Breast epithelium (tissue), 4 donors: ENCODE results near the gene TERF2IP. TPM values are rescaled to one million over a fixed set of nuclear protein-coding genes. Genes with fewer than 3 reads are reported as not detected.

ENCODE experiments used
- DNase-seq, 2 donors: peaks; one replicate each; pipeline ENCODE4 v3.0.0-alpha.2; 2019; ENCODE audit warnings: low spot score in 2 of 2
- H3K27ac ChIP-seq, 2 donors: fragments of 200-600 bp; sonication (generic) in 1 of 2; one replicate each; pipeline ENCODE4 v1.5.1; 2016 to 2019; ENCODE audit warnings: mild to moderate bottlenecking in 1 of 2
- H3K27me3 ChIP-seq, 2 donors: fragments of 200-600 bp; sonication (generic) in 1 of 2; one replicate each; pipeline versions ENCODE4 v1.5.1 to v1.6.0; 2017 to 2019; ENCODE audit warnings: control low read depth in 1 of 2, mild to moderate bottlenecking in 1 of 2
- H3K36me3 ChIP-seq: fragments of 200-600 bp; one replicate; pipeline ENCODE4 v1.5.1; 2019
- H3K4me1 ChIP-seq, 2 donors: fragments of 200-600 bp; sonication (generic); one replicate each; pipeline ENCODE4 v1.5.1; 2016 to 2019; ENCODE audit warnings: control low read depth in 1 of 2
- H3K4me3 ChIP-seq, 3 donors: fragments of 200-600 bp; sonication (generic); 1 replicate in 2 of 3; 2 replicates in 1 of 3; pipeline ENCODE4 v1.5.1; 2016 to 2019; ENCODE audit warnings: mild to moderate bottlenecking in 3 of 3, moderate library complexity in 2 of 3
- H3K9me3 ChIP-seq, 2 donors: fragments of 200-600 bp; sonication (generic) in 1 of 2; one replicate each; pipeline ENCODE4 v1.5.1; 2016 to 2019; ENCODE audit warnings: control low read depth in 1 of 2
- POLR2A ChIP-seq: fragments of 450-650 bp; IDR thresholded peaks from one replicate; pipeline ENCODE4 v1.6.1; 2016; ENCODE audit warnings: antibody characterized with exemption, mild to moderate bottlenecking, moderate library complexity
- POLR2AphosphoS5 ChIP-seq, 3 donors: sonication (generic); formaldehyde crosslinking; IDR thresholded peaks; one replicate each; pipeline ENCODE4 v1.6.1; 2017; ENCODE audit warnings: antibody characterized with exemption in 3 of 3
- intact Hi-C: fragments of 100-400 bp; cut with DNase I; formaldehyde crosslinking; loops from one replicate; pipeline ENCODE4 v1.15.1; 2023; ENCODE audit warnings: low total_unique reads
- total RNA-seq, 3 donors: library from RNA; depleted of rRNA; stranded (reverse); fragments of >200 nt; gene quantifications; one replicate each; pipeline ENCODE4 v1.1.0, GENCODE V29; 2016
- TF ChIP-seq, protein P1 (sequence below), 3 donors: fragments of 450-650 bp; IDR thresholded peaks; one replicate each; pipeline ENCODE4 v1.5.1; 2016 to 2017; ENCODE audit warnings: antibody characterized with exemption in 3 of 3, mild to moderate bottlenecking in 3 of 3, moderate library complexity in 3 of 3

TERF2IP gene
- total RNA-seq, 3 donors from 2014 or later = 68.2 to 79.0 (median 76.0) TPM

DNA sequence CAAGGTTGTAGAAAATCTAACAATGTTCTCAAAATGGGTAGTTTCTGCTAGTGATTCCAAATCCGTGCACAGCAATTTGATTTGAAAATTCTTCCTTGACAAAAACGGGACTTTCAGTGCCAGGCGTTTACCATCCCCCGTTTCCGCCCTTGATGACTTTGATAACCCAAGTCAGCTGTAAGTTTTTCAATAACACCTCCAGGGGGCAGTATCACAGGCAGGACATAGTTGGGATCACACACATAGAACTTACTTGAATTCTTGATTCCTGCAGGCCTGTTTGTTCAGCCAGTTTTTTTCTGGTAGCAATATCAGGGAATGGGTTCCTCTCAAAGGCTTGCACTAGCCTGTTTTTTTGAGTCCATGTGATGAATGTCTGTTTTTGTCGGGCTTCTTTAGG, 48.1 kb downstream of the TERF2IP start:
- Histone ChIP-seq H3K4me3 (no peak overlapping the region), H3K9me3 (no peaks in the 10 kb centered on the region), H3K36me3 (no peaks in the 10 kb centered on the region), H3K27me3 (no peaks in the 10 kb centered on the region), H3K27ac (no peak overlapping the region), H3K4me1 (no peaks in the 10 kb centered on the region)
- intact Hi-C loops = no loop called here
- TF ChIP-seq POLR2AphosphoS5 (IDR thresholded peaks at IDR 0.05) = no peak
- TF ChIP-seq POLR2A = no peak
- TF ChIP-seq, protein P1, sequence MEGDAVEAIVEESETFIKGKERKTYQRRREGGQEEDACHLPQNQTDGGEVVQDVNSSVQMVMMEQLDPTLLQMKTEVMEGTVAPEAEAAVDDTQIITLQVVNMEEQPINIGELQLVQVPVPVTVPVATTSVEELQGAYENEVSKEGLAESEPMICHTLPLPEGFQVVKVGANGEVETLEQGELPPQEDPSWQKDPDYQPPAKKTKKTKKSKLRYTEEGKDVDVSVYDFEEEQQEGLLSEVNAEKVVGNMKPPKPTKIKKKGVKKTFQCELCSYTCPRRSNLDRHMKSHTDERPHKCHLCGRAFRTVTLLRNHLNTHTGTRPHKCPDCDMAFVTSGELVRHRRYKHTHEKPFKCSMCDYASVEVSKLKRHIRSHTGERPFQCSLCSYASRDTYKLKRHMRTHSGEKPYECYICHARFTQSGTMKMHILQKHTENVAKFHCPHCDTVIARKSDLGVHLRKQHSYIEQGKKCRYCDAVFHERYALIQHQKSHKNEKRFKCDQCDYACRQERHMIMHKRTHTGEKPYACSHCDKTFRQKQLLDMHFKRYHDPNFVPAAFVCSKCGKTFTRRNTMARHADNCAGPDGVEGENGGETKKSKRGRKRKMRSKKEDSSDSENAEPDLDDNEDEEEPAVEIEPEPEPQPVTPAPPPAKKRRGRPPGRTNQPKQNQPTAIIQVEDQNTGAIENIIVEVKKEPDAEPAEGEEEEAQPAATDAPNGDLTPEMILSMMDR (IDR thresholded peaks at IDR 0.05) = no peak
- DNase-seq = no peak

DNA sequence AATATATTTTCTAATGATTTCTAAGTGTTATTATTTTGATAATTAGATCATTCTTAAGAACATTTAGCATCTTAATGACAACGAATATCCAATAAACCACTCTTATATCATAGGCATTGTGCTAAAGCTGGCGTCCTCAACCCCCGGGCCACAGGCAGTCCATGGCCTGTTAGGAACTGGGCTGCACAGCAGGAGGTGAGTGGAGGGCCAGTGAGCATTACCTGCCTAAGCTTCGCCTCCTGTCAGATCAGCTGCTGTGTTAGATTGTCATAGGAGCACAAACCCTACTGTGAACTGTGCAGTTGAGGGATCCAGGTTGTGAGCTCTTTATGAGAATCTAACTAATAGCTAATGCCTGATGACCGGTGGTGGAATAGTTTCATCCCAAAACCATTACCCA, 50.0 kb downstream of the TERF2IP start:
- no peak for DNase-seq
- Histone ChIP-seq H3K27me3 (no peaks in the 10 kb centered on the region), H3K4me3 (no peak overlapping the region), H3K9me3 (no peaks in the 10 kb centered on the region), H3K36me3 (no peaks in the 10 kb centered on the region), H3K4me1 (no peaks in the 10 kb centered on the region), H3K27ac (no peak overlapping the region)
- intact Hi-C loops = no loop called here
- TF ChIP-seq, protein P1 (IDR thresholded peaks at IDR 0.05) = no peak
- TF ChIP-seq POLR2AphosphoS5 (IDR thresholded peaks at IDR 0.05) = no peak

DNA sequence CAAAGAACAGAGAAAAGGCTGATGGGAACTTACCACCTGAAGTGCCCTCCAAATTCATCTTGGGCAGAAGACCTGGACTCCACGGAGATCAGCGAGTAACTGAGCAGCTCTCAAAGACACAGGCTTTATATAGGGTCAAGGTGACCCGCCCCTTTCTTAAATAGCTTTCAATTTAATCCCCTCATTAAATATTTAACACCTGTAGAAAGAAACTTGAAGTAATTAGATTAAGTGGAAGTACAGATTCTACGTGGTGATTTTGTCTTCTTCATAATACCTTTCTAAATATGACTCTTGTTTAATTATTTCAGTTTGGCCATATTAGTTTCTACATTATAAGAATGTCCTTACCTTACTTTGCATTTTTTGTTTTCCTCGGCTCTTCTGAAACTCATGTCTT, 53.8 kb downstream of the TERF2IP start, which contains the start of gene DUXB:
Gene DUXB (minus strand): TSS at position 101 of the 400 bp plus-strand sequence. CDS start 43 bp downstream, at position 58.
- H3K27me3 ChIP-seq = no peaks in the 10 kb centered on the region
- DNase-seq = no peak
- no peaks in the 10 kb centered on the region for H3K4me1 ChIP-seq
- intact Hi-C loops = no loop called here
- TF ChIP-seq, protein P1 (IDR thresholded peaks at IDR 0.05) = no peak
- no peak for TF ChIP-seq POLR2AphosphoS5 (IDR thresholded peaks at IDR 0.05)
- TF ChIP-seq POLR2A = no peak
- no peak within 1 kb of the TSS for H3K27ac ChIP-seq
- H3K4me3 ChIP-seq = no peak within 1 kb of the TSS
- no peaks in the 10 kb centered on the region for H3K9me3 ChIP-seq
- no peaks in the 10 kb centered on the region for H3K36me3 ChIP-seq

DNA sequence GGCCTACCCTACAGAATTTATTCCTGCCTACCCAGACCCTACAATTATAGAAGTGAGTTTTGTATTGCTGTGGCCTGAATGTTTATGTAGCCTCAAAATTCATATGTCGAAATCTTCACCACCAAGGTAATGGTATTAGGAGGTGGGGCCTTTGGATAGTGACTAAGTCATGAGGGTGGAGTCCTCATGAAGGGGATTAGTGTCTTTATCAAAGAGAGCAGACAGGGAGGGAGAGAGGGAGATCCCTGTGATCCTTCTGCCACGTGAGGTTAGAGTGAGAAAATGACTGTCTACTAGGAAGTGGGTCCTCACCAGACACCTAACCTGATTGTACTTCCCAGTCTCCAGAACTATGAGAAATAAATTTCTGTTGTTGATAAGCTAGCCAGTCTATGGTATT, 54.7 kb downstream of the TERF2IP start:
- TF ChIP-seq POLR2AphosphoS5 (IDR thresholded peaks at IDR 0.05) (no peak), POLR2A (no peak)
- TF ChIP-seq, protein P1 (IDR thresholded peaks at IDR 0.05) = no peak

DNA sequence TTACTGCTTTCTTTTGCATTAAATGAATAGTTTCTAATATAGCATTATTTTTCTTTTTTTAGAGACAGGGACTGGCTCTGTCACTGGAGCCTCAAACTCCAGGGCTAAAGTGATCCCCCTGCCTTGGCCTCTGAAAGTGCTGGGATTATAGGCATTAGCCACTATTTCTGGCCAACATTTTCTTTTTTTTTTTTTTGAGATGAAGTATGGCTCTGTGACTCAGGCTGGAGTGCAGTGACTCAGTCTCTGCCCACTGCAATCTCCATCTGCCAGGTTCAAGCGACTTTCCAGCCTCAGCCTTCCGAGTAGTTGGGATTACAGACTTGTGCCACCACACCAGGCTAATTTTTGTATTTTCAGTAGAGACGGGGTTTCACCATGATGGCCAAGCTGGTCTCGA, 55.7 kb downstream of the TERF2IP start:
- no peak overlapping the region for H3K27ac ChIP-seq
- TF ChIP-seq POLR2A = no peak
- no peak for TF ChIP-seq POLR2AphosphoS5 (IDR thresholded peaks at IDR 0.05)
- TF ChIP-seq, protein P1 (IDR thresholded peaks at IDR 0.05) = no peak
- H3K4me1 ChIP-seq = no peaks in the 10 kb centered on the region
- no peak for DNase-seq
- intact Hi-C loops = no loop called here
- no peaks in the 10 kb centered on the region for H3K27me3 ChIP-seq
- no peak overlapping the region for H3K4me3 ChIP-seq
- peaks cover 0 to 5% of the 10 kb centered on the region in 2 donors for H3K9me3 ChIP-seq
- H3K36me3 ChIP-seq = no peaks in the 10 kb centered on the region

More for the DNA sequence above, 54.7 kb downstream of the TERF2IP start:
- Histone ChIP-seq H3K27ac (no peak overlapping the region), H3K27me3 (no peaks in the 10 kb centered on the region), H3K4me3 (no peak overlapping the region), H3K36me3 (no peaks in the 10 kb centered on the region), H3K4me1 (no peaks in the 10 kb centered on the region), H3K9me3 (no peaks in the 10 kb centered on the region)
- intact Hi-C loops = no loop called here
- DNase-seq = no peak

Other genes starting within 250 kb of the TERF2IP start
- gene CFDP1, start 214.3 kb upstream of the TERF2IP start, total RNA-seq = 10 to 100 TPM; 55.5 to 81.9 (median 80.9) TPM
- gene TMEM170A, start 183.1 kb upstream of the TERF2IP start, total RNA-seq = 10 to 100 TPM; 12.8 to 36.3 (median 22.0) TPM
- under 1 TPM in 2 of 3 donors, not detected in 1; under 0.01 to 0.44 TPM for gene CHST6, start 152.3 kb upstream of the TERF2IP start, total RNA-seq
- gene CHST5, start 111.7 kb upstream of the TERF2IP start, total RNA-seq = under 1 TPM in 2 of 3 donors, not detected in 1; 0.15 to 0.33 TPM
- gene TMEM231, start 91.5 kb upstream of the TERF2IP start, total RNA-seq = 1 to 10 TPM; 6.6 to 9.8 (median 7.0) TPM
- gene GABARAPL2, start 81.4 kb upstream of the TERF2IP start, total RNA-seq = 100 to 1,000 TPM in 2 of 3 donors, 10 to 100 TPM in 1; 95.2 to 128 (median 104) TPM
- gene ADAT1, start 24.5 kb upstream of the TERF2IP start, total RNA-seq = 10 to 100 TPM; 30.1 to 74.9 (median 62.3) TPM
- 100 to 1,000 TPM; 107 to 135 (median 114) TPM for gene KARS1, start 108 bp upstream of the TERF2IP start, total RNA-seq
- gene CPHXL2, start 29.2 kb downstream of the TERF2IP start, total RNA-seq = not detected
- not detected for gene DUXB, start 53.7 kb downstream of the TERF2IP start, total RNA-seq
- not detected for gene CPHXL, start 78.7 kb downstream of the TERF2IP start, total RNA-seq